ENCODE results near the gene CREBBP.

Gene CREBBP

DNA sequence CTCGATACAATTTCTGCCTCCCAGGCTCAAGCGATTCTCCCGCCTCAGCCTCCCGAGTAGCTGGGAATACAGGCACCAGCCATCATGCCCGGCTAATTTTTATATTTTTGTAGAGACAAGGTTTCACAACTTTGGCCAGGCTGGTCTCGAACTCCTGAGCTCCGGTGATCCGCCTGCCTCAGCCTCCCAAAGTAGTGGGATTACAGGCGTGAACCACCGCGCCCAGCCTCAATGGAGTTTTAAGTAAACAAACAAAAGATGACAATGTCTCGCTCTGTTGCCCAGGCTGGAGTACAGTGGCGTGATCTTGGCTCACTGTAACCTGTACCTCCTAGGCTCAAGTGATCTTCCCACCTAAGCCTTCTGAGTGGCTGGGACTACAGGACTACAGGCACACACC, 110.6 kb downstream of the CREBBP start:
- no peak overlapping the region for H3K4me3 ChIP-seq (IDR thresholded peaks at IDR 0.05; ENCODE audit: insufficient read depth, low read depth, low read length)
- H4K20me1 ChIP-seq (ENCODE audit: insufficient read depth): no peaks in the 10 kb centered on the region
- peaks cover 4% of the 10 kb centered on the region; the same call in 1 of the 2 replicates for H3K36me3 ChIP-seq (ENCODE audit: insufficient read depth)
- H3K27ac ChIP-seq: no peak overlapping the region
- no peak overlapping the region for H3K9ac ChIP-seq
- TF ChIP-seq, protein P1, sequence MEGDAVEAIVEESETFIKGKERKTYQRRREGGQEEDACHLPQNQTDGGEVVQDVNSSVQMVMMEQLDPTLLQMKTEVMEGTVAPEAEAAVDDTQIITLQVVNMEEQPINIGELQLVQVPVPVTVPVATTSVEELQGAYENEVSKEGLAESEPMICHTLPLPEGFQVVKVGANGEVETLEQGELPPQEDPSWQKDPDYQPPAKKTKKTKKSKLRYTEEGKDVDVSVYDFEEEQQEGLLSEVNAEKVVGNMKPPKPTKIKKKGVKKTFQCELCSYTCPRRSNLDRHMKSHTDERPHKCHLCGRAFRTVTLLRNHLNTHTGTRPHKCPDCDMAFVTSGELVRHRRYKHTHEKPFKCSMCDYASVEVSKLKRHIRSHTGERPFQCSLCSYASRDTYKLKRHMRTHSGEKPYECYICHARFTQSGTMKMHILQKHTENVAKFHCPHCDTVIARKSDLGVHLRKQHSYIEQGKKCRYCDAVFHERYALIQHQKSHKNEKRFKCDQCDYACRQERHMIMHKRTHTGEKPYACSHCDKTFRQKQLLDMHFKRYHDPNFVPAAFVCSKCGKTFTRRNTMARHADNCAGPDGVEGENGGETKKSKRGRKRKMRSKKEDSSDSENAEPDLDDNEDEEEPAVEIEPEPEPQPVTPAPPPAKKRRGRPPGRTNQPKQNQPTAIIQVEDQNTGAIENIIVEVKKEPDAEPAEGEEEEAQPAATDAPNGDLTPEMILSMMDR (conservative IDR thresholded peaks at IDR 0.05; ENCODE audit: low read depth, low read length): no peak
- no peaks in the 10 kb centered on the region; the same call in 1 of the 2 replicates for H3K79me2 ChIP-seq (ENCODE audit: insufficient read depth, low read depth)
- no peak overlapping the region for H2AFZ ChIP-seq (ENCODE audit: low read depth)
- H3K4me1 ChIP-seq (ENCODE audit: low read depth, poor library complexity, severe bottlenecking): no peaks in the 10 kb centered on the region
- no peaks in the 10 kb centered on the region for H3K27me3 ChIP-seq (ENCODE audit: insufficient read depth, low read depth)
- H3K4me2 ChIP-seq: no peak overlapping the region

DNA sequence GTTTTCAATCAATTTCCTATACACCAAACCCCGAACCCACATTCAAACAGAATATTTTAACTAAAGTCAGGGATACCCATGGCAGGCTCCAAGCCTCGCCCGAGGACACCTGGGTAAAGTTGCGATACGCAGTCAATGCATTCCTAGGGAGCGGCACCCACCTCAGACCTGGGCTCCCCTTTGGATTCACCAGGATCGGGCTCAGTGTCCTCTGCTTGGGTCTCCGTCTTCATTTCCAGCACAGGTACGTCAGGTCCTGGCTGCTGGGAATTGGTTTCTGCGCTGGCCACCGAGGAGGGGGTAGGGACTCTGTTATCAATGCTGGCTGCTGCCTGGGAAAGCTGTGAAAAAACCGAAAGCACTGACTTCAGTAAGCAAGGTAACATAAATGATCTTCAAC, 111.5 kb downstream of the CREBBP start:
- TF ChIP-seq, protein P1 (conservative IDR thresholded peaks at IDR 0.05; ENCODE audit: low read depth, low read length): no peak
- no peak overlapping the region for H3K4me2 ChIP-seq
- peaks cover 4% of the 10 kb centered on the region; the same call in 1 of the 2 replicates for H3K36me3 ChIP-seq (ENCODE audit: insufficient read depth)
- no peaks in the 10 kb centered on the region for H4K20me1 ChIP-seq (ENCODE audit: insufficient read depth)
- no peaks in the 10 kb centered on the region for H3K27me3 ChIP-seq (ENCODE audit: insufficient read depth, low read depth)
- no peaks in the 10 kb centered on the region for H3K4me1 ChIP-seq (ENCODE audit: low read depth, poor library complexity, severe bottlenecking)
- H3K79me2 ChIP-seq (ENCODE audit: insufficient read depth, low read depth): no peaks in the 10 kb centered on the region; the same call in 1 of the 2 replicates
- no peak overlapping the region for H3K9ac ChIP-seq
- H3K27ac ChIP-seq: no peak overlapping the region
- H2AFZ ChIP-seq (ENCODE audit: low read depth): no peak overlapping the region
- H3K4me3 ChIP-seq (IDR thresholded peaks at IDR 0.05; ENCODE audit: insufficient read depth, low read depth, low read length): no peak overlapping the region

GRCh38 chr16:3767333-3767986, 113.1 kb downstream of the CREBBP start:
- Histone ChIP-seq H3K36me3 (ENCODE audit: insufficient read depth) (no peaks in the 10 kb centered on the region; the same call in 1 of the 2 replicates), H3K4me2 (no peak overlapping the region), H3K79me2 (ENCODE audit: insufficient read depth, low read depth) (no peaks in the 10 kb centered on the region; the same call in 1 of the 2 replicates), H3K4me1 (ENCODE audit: low read depth, poor library complexity, severe bottlenecking) (no peaks in the 10 kb centered on the region), H3K27ac (no peak overlapping the region), H2AFZ (ENCODE audit: low read depth) (no peak overlapping the region), H3K4me3 (IDR thresholded peaks at IDR 0.05; ENCODE audit: insufficient read depth, low read depth, low read length) (no peak overlapping the region), H3K27me3 (ENCODE audit: insufficient read depth, low read depth) (no peaks in the 10 kb centered on the region), H3K9ac (no peak overlapping the region), H4K20me1 (ENCODE audit: insufficient read depth) (no peaks in the 10 kb centered on the region)
- TF ChIP-seq, protein P1 (conservative IDR thresholded peaks at IDR 0.05; ENCODE audit: low read depth, low read length): no peak

DNA sequence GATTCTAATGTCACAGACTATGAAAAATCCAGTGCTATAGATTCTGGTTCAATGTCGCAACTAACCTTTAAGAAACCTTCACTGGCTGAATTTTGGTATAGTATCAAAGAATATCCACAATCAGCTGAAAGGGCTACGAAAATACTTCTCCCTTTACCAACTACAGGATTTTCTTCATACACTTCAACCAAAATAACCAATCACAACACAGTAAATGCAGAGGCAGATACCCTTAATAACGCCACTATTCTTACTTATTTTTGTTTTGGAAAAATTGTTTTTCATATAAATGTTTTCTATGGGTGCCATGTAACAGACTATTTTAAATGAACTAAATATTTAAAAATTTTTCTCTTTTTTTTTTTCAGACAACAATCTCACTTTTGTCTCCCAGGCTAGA, 114.3 kb downstream of the CREBBP start:
- H4K20me1 ChIP-seq (ENCODE audit: insufficient read depth): no peaks in the 10 kb centered on the region; the same call in 1 of the 2 replicates
- no peaks in the 10 kb centered on the region; the same call in 1 of the 2 replicates for H3K36me3 ChIP-seq (ENCODE audit: insufficient read depth)

More for the DNA sequence above, 114.3 kb downstream of the CREBBP start:
- H3K79me2 ChIP-seq (ENCODE audit: insufficient read depth, low read depth): no peaks in the 10 kb centered on the region; the same call in 1 of the 2 replicates
- no peaks in the 10 kb centered on the region for H3K27me3 ChIP-seq (ENCODE audit: insufficient read depth, low read depth)
- TF ChIP-seq, protein P1 (conservative IDR thresholded peaks at IDR 0.05; ENCODE audit: low read depth, low read length): no peak
- H2AFZ ChIP-seq (ENCODE audit: low read depth): no peak overlapping the region
- no peak overlapping the region for H3K9ac ChIP-seq
- no peak overlapping the region for H3K4me3 ChIP-seq (IDR thresholded peaks at IDR 0.05; ENCODE audit: insufficient read depth, low read depth, low read length)
- H3K4me2 ChIP-seq: no peak overlapping the region
- no peak overlapping the region for H3K27ac ChIP-seq
- no peaks in the 10 kb centered on the region for H3K4me1 ChIP-seq (ENCODE audit: low read depth, poor library complexity, severe bottlenecking)
